NB4 (cell line): ENCODE measurements around the gene SCYGR3.

Experiments used
- CTCF ChIP-seq: IDR thresholded peaks from one replicate; pipeline ENCODE4 v1.5.1; 2012; ENCODE audit warnings: low read depth, low read length
- MYC ChIP-seq: IDR thresholded peaks from 2 replicates; pipeline ENCODE4 v1.6.1; 2011; ENCODE audit warnings: low read depth, low read length
- POLR2A ChIP-seq: IDR thresholded peaks from 2 replicates; pipeline ENCODE4 v1.6.1; 2011; ENCODE audit warnings: mild to moderate bottlenecking; ENCODE audit not compliant: insufficient read length; ENCODE audit errors: extremely low read depth

- TF ChIP-seq CTCF, result no peak
- no peak for TF ChIP-seq POLR2A
- TF ChIP-seq MYC, result no peak
These were observed 19.6 kb upstream of the SCYGR3 start for GRCh38 chr2:227634201-227634600.
